ENCODE data around the gene VSIG10L2.

GRCh38 chr11:125941267-125941618 is 4.6 kb upstream of the VSIG10L2 start:
- TF ChIP-seq CTCF (IDR thresholded peaks at IDR 0.05; ENCODE audit: insufficient read depth, low read depth, low read length) (no peak), EZH2 (IDR thresholded peaks at IDR 0.05; ENCODE audit: insufficient read depth, low read length) (no peak)

All from astrocyte (in vitro differentiated cells and primary cell).